SK-N-SH (cell line): ENCODE results near the gene SFTPB. TPM values are rescaled to one million over a fixed set of nuclear protein-coding genes. Genes with fewer than 3 reads are reported as not detected.
"Not testable (repeated sequence)": the region's sequence is repeated elsewhere in the genome, so short reads cannot be mapped to it uniquely, and the experiment has no call there.

Experiments
- CTCF ChIA-PET: fragments of 300-600, 350-600 bp; formaldehyde crosslinking; extraction: SDS; loops from one replicate; lab custom pipeline; 2021; lab: Yijun Ruan, JAX
- POLR2A ChIA-PET: fragments of 350-600 bp; sonication (Branson Sonifier 250); formaldehyde crosslinking; extraction: SDS; loops from one replicate; lab custom pipeline; 2020; ENCODE audit warnings: antibody characterized with exemption, inconsistent platforms; lab: Yijun Ruan, JAX
- DNase-seq: peaks from one replicate; pipeline ENCODE4 v3.0.0; 2012
- H2AFZ ChIP-seq: fragments of 200-600 bp; sonication (generic); 2 replicates; pipeline ENCODE4 v1.8.1; 2016; ENCODE audit warnings: antibody characterized with exemption, mild to moderate bottlenecking, low read depth
- H3F3A ChIP-seq: fragments of 200-600 bp; sonication (generic); replicated peaks from 2 replicates; pipeline ENCODE3; 2016; ENCODE audit warnings: antibody characterized with exemption, mild to moderate bottlenecking; ENCODE audit not compliant: insufficient read depth
- H3K27ac ChIP-seq, 2 experiments: fragments of 200-500 bp in 1 of 2; fragments of 200-600 bp in 1 of 2; sonication (Bioruptor generic) in 1 of 2; sonication (generic), shearing (Covaris generic) in 1 of 2; 2 replicates each; pipeline versions ENCODE4 v1.5.1 to v1.6.1; 2014 to 2016; ENCODE audit warnings: low read depth in 2 of 2, inconsistent platforms in 1 of 2, low read length in 1 of 2, mild to moderate bottlenecking in 1 of 2, mixed read lengths in 1 of 2
- H3K27me3 ChIP-seq: fragments of 200-600 bp; sonication (generic), shearing (Covaris generic); 2 replicates; pipeline ENCODE4 v1.6.1; 2016; ENCODE audit warnings: mixed run types; ENCODE audit not compliant: insufficient read depth
- H3K36me3 ChIP-seq, 2 experiments: fragments of 200-500 bp in 1 of 2; fragments of 200-600 bp in 1 of 2; sonication (Bioruptor generic) in 1 of 2; sonication (generic) in 1 of 2; replicated peaks in 1 of 2; 2 replicates each; pipeline versions ENCODE3 to v1.5.1; 2014 to 2016; ENCODE audit warnings: low read length in 1 of 2, mild to moderate bottlenecking in 1 of 2; ENCODE audit not compliant: insufficient read depth in 2 of 2, control insufficient read depth in 1 of 2
- H3K4me1 ChIP-seq, 2 experiments: fragments of 200-500 bp in 1 of 2; fragments of 200-600 bp in 1 of 2; sonication (Bioruptor generic) in 1 of 2; sonication (generic), shearing (Covaris generic) in 1 of 2; 2 replicates each; pipeline versions ENCODE4 v1.5.1 to v1.6.1; 2014 to 2016; ENCODE audit warnings: low read depth in 1 of 2, low read length in 1 of 2, mixed run types in 1 of 2; ENCODE audit not compliant: insufficient read depth in 2 of 2, control insufficient read depth in 1 of 2
- H3K4me2 ChIP-seq: fragments of 200-600 bp; sonication (generic), shearing (Covaris generic); 2 replicates; pipeline ENCODE4 v1.6.1; 2017; ENCODE audit warnings: mixed run types
- H3K4me3 ChIP-seq, 2 experiments: fragments of 200-500 bp in 1 of 2; fragments of 200-600 bp in 1 of 2; sonication (Bioruptor generic) in 1 of 2; sonication (generic), shearing (Covaris generic) in 1 of 2; 2 replicates each; pipeline versions ENCODE4 v1.5.1 to v1.8.1; 2014 to 2016; ENCODE audit warnings: low read depth in 2 of 2, inconsistent platforms in 1 of 2, low read length in 1 of 2, mild to moderate bottlenecking in 1 of 2, mixed read lengths in 1 of 2, moderate library complexity in 1 of 2
- H3K79me2 ChIP-seq: fragments of 200-600 bp; sonication (generic); 2 replicates; pipeline ENCODE4 v1.8.1; 2017; ENCODE audit warnings: mild to moderate bottlenecking; ENCODE audit not compliant: insufficient read depth
- H3K9ac ChIP-seq: fragments of 200-600 bp; sonication (generic); 2 replicates; pipeline ENCODE4 v1.6.1; 2017; ENCODE audit warnings: mixed run types
- H3K9me2 ChIP-seq: fragments of 200-600 bp; sonication (generic); 2 replicates; pipeline ENCODE4 v1.6.1; 2017; ENCODE audit warnings: mixed run types
- H3K9me3 ChIP-seq: fragments of 200-600 bp; sonication (generic); 2 replicates; pipeline ENCODE4 v1.6.1; 2017; ENCODE audit warnings: mixed run types, mild to moderate bottlenecking, moderate library complexity
- H4K20me1 ChIP-seq: fragments of 200-600 bp; sonication (generic); 2 replicates; pipeline ENCODE4 v1.6.1; 2017; ENCODE audit warnings: mild to moderate bottlenecking, mixed run types; ENCODE audit not compliant: insufficient read depth
- CHD2 ChIP-seq: fragments of 150-350 bp; IDR thresholded peaks from 2 replicates; pipeline ENCODE4 v1.6.1; 2018; ENCODE audit warnings: low read length; ENCODE audit not compliant: partially characterized antibody
- EP300 ChIP-seq, 2 experiments: IDR thresholded peaks; 2 replicates each; pipeline versions ENCODE4 v1.4.0 to v1.6.1; 2012; ENCODE audit warnings: borderline replicate concordance in 1 of 2, low read depth in 1 of 2, low read length in 1 of 2
- EZH2phosphoT487 ChIP-seq: fragments of 200-600 bp; sonication (generic); IDR thresholded peaks from 2 replicates; pipeline ENCODE4 v1.6.1; 2017; ENCODE audit warnings: low read depth, mixed run types, mild to moderate bottlenecking, antibody characterized with exemption, moderate library complexity, borderline replicate concordance
- FOXM1 ChIP-seq: IDR thresholded peaks from 2 replicates; pipeline ENCODE4 v1.4.0; 2012; ENCODE audit warnings: low read depth, mild to moderate bottlenecking
- JUND ChIP-seq: IDR thresholded peaks from 2 replicates; pipeline ENCODE4 v1.4.0; 2012
- MEF2A ChIP-seq: IDR thresholded peaks from 2 replicates; pipeline ENCODE4 v1.4.0; 2012; ENCODE audit warnings: low read depth, borderline replicate concordance
- MXI1 ChIP-seq: IDR thresholded peaks from 2 replicates; pipeline ENCODE4 v1.6.1; 2012; ENCODE audit warnings: mild to moderate bottlenecking, low read depth, low read length, improper control_type of control experiment
- RCOR1 ChIP-seq: fragments of 150-350 bp; IDR thresholded peaks from 2 replicates; pipeline ENCODE4 v1.6.1; 2017; ENCODE audit warnings: antibody characterized with exemption, low read length
- RXRA ChIP-seq: IDR thresholded peaks from 2 replicates; pipeline ENCODE4 v1.4.0; 2012; ENCODE audit warnings: low read depth, mild to moderate bottlenecking, borderline replicate concordance
- SIN3A ChIP-seq: IDR thresholded peaks from 2 replicates; pipeline ENCODE4 v1.6.1; 2012; ENCODE audit warnings: low read depth, mild to moderate bottlenecking, low read length, moderate library complexity, borderline replicate concordance
- SMC3 ChIP-seq: IDR thresholded peaks from 2 replicates; pipeline ENCODE4 v1.6.1; 2012; ENCODE audit warnings: low read depth, low read length, improper control_type of control experiment
- TCF12 ChIP-seq: IDR thresholded peaks from 2 replicates; pipeline ENCODE4 v1.4.0; 2012
- YY1 ChIP-seq: IDR thresholded peaks from 2 replicates; pipeline ENCODE4 v1.4.0; 2012; ENCODE audit warnings: low read depth, mild to moderate bottlenecking
- WGBS: methylation state at CpG from one replicate; pipeline ENCODE4 v1.1.6; 2017; ENCODE audit warnings: low lambda C conversion rate; 5-methylcytosine and 5-hydroxymethylcytosine counted together
- polyA plus RNA-seq, 3 experiments: library from polyadenylated mRNA; depleted of rRNA; stranded (reverse); fragments of >200 nt; gene quantifications; 2 replicates each; pipeline ENCODE4 v1.2.3, GENCODE V29; 2012
- TF ChIP-seq, protein P1 (sequence below): fragments of 150-350 bp; IDR thresholded peaks from 2 replicates; pipeline ENCODE4 v1.6.1; 2016; ENCODE audit warnings: mild to moderate bottlenecking, low read depth, low read length
- TF ChIP-seq, protein P2 (sequence below): IDR thresholded peaks from 2 replicates; pipeline ENCODE4 v1.4.0; 2012; ENCODE audit warnings: low read depth, borderline replicate concordance
- TF ChIP-seq, protein P3 (sequence below): IDR thresholded peaks from 2 replicates; pipeline ENCODE4; 2012
- TF ChIP-seq, protein P4 (sequence below): fragments of 150-350 bp; IDR thresholded peaks from 2 replicates; pipeline ENCODE4 v1.6.1; 2017; ENCODE audit warnings: antibody characterized with exemption, low read length, low read depth, borderline replicate concordance
- TF ChIP-seq, protein P5 (sequence below): fragments of 200-600 bp; sonication (generic); IDR thresholded peaks from 2 replicates; pipeline ENCODE4 v1.6.1; 2017; ENCODE audit warnings: antibody characterized with exemption, mild to moderate bottlenecking, moderate library complexity

Gene SFTPB
- polyA plus RNA-seq, 1 of the 3 experiments (the other 2 are of a cell fraction), result not detected

DNA sequence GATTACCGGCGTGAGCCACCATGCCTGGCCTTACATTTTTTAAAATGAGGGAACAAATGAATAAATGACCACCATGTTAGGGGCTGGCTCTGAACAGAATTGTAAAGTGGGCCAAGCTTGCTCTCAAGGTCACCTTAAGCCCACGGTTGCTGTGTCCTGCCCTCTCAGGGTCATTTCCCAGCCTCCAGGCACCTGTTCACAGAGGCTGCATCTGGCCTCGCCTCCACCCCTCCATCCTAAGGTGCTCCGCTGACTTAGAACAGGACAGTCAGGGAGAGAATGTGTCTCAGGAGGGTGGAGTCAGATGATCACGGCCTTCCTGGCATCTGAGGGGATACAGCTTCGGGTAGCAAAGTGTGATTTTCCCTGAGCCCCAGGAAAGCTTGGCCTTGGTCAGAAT, 7.3 kb downstream of the SFTPB start:
- no peak for DNase-seq
- Histone ChIP-seq H3K36me3 (peaks cover 0 to 4% of the 10 kb centered on the region in 2 experiments), H3K9me3 (no peaks in the 10 kb centered on the region), H3K27ac (no peak overlapping the region), H3K27me3 (no peaks in the 10 kb centered on the region), H2AFZ (no peak overlapping the region), H3K4me2 (no peak overlapping the region), H4K20me1 (0 out of 2 replicates have a peak, but pooled peaks cover 6% of the 10 kb centered on the region), H3F3A (no peaks in the 10 kb centered on the region), H3K9me2 (no peaks in the 10 kb centered on the region), H3K4me3 (no peak overlapping the region), H3K9ac (no peak overlapping the region), H3K79me2 (no peaks in the 10 kb centered on the region), H3K4me1 (no peaks in the 10 kb centered on the region)
- ChIA-PET CTCF (interaction anchor here (0.8 to 7.5 kb wide), 5 partner anchors 12 to 47 kb away, joined by 3 to 49 read pairs (median 7); no protein-coding TSS in a partner anchor), POLR2A (no interaction called here)
- TF ChIP-seq, protein P1, sequence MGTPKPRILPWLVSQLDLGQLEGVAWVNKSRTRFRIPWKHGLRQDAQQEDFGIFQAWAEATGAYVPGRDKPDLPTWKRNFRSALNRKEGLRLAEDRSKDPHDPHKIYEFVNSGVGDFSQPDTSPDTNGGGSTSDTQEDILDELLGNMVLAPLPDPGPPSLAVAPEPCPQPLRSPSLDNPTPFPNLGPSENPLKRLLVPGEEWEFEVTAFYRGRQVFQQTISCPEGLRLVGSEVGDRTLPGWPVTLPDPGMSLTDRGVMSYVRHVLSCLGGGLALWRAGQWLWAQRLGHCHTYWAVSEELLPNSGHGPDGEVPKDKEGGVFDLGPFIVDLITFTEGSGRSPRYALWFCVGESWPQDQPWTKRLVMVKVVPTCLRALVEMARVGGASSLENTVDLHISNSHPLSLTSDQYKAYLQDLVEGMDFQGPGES, result no peak
- TF ChIP-seq EP300 (IDR thresholded peaks at IDR 0.05; ENCODE audit: borderline replicate concordance in 1 of 2, low read depth in 1 of 2, low read length in 1 of 2) (no peak), FOXM1 (no peak), EZH2phosphoT487 (no peak), RXRA (no peak), SMC3 (no peak), CHD2 (no peak), YY1 (no peak), RCOR1 (no peak), MEF2A (no peak), SIN3A (no peak), MXI1 (no peak), JUND (no peak), TCF12 (no peak)
- TF ChIP-seq, protein P2, sequence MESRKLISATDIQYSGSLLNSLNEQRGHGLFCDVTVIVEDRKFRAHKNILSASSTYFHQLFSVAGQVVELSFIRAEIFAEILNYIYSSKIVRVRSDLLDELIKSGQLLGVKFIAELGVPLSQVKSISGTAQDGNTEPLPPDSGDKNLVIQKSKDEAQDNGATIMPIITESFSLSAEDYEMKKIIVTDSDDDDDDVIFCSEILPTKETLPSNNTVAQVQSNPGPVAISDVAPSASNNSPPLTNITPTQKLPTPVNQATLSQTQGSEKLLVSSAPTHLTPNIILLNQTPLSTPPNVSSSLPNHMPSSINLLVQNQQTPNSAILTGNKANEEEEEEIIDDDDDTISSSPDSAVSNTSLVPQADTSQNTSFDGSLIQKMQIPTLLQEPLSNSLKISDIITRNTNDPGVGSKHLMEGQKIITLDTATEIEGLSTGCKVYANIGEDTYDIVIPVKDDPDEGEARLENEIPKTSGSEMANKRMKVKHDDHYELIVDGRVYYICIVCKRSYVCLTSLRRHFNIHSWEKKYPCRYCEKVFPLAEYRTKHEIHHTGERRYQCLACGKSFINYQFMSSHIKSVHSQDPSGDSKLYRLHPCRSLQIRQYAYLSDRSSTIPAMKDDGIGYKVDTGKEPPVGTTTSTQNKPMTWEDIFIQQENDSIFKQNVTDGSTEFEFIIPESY, result no peak
- TF ChIP-seq, protein P3, sequence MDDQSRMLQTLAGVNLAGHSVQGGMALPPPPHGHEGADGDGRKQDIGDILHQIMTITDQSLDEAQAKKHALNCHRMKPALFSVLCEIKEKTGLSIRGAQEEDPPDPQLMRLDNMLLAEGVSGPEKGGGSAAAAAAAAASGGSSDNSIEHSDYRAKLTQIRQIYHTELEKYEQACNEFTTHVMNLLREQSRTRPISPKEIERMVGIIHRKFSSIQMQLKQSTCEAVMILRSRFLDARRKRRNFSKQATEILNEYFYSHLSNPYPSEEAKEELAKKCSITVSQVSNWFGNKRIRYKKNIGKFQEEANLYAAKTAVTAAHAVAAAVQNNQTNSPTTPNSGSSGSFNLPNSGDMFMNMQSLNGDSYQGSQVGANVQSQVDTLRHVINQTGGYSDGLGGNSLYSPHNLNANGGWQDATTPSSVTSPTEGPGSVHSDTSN, result no peak
- TF ChIP-seq, protein P4, sequence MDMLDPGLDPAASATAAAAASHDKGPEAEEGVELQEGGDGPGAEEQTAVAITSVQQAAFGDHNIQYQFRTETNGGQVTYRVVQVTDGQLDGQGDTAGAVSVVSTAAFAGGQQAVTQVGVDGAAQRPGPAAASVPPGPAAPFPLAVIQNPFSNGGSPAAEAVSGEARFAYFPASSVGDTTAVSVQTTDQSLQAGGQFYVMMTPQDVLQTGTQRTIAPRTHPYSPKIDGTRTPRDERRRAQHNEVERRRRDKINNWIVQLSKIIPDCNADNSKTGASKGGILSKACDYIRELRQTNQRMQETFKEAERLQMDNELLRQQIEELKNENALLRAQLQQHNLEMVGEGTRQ, result no peak
- TF ChIP-seq, protein P5, sequence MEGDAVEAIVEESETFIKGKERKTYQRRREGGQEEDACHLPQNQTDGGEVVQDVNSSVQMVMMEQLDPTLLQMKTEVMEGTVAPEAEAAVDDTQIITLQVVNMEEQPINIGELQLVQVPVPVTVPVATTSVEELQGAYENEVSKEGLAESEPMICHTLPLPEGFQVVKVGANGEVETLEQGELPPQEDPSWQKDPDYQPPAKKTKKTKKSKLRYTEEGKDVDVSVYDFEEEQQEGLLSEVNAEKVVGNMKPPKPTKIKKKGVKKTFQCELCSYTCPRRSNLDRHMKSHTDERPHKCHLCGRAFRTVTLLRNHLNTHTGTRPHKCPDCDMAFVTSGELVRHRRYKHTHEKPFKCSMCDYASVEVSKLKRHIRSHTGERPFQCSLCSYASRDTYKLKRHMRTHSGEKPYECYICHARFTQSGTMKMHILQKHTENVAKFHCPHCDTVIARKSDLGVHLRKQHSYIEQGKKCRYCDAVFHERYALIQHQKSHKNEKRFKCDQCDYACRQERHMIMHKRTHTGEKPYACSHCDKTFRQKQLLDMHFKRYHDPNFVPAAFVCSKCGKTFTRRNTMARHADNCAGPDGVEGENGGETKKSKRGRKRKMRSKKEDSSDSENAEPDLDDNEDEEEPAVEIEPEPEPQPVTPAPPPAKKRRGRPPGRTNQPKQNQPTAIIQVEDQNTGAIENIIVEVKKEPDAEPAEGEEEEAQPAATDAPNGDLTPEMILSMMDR, result no peak
- WGBS, result 96% methylated on average over 4 of the region's 7 CpGs

DNA sequence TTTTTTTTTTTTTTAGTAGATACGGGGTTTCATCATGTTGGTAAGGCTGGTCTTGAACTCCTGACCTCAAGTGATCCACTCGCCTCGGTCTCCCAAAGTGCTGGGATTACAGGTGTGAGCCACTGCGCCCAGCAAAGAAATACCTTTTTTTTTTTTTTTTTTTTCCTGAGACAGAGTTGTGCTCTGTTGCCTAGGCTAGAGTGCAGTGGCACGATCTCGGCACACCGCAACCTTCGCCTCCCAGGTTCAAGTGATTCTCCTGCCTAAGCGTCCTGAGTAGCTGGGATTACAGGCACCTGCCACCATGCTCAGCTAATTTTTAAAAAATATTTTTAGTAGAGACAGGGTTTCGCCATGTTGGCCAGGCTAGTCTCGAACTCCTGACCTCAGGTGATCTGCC, 7.7 kb downstream of the SFTPB start:
- H3K36me3 ChIP-seq, DNase-seq, H3K9me2 ChIP-seq, H3K9ac ChIP-seq, H3K79me2 ChIP-seq, H3K4me3 ChIP-seq, H3F3A ChIP-seq, H4K20me1 ChIP-seq, H3K27ac ChIP-seq, H3K9me3 ChIP-seq, H2AFZ ChIP-seq, POLR2A ChIA-PET, H3K4me1 ChIP-seq, H3K4me2 ChIP-seq, H3K27me3 ChIP-seq: not testable (repeated sequence)
- WGBS, result 94% methylated on average over 11 of the region's 11 CpGs
- CTCF ChIA-PET, result interaction anchor here (1.2 to 7.5 kb wide), 4 partner anchors 17 to 47 kb away, joined by 3 to 49 read pairs (median 12); no protein-coding TSS in a partner anchor
